Measurements from ENCODE around the gene SIRT4. TPM values are rescaled to one million over a fixed set of nuclear protein-coding genes. Genes with fewer than 3 reads are reported as not detected.
A peak's percentile ranks its signal among the peaks of the same experiment; 100 is the strongest.

SIRT4 gene
- total RNA-seq, 2 donors from 2014 or later = 0.99 to 6.2 TPM

DNA sequence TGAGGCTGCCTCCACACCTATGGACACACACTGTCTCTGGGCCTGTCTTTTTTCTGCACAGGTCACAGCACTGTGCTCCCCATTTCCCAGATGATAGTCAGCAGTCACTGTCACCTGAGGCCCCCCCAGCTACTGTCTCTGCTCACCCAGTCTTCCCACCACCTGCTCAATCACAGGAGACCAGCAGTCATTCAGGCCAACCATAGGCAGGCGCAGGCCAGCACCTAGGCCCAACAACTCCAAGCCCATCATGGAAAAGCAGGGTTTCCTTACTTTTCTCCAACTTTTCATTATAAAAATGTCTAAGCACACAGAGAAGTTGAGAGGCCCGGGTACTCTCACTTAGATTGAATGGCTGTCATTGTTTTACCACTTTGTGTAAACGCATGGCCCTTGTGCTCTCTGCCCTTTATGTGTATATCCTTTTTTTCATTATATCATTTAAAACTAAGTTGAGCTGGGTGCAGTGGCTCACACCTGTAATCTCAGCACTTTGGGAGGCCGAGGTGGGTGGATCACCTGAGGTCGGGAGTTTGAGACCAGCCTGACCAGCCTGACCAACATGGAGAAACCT lies 43.7 kb upstream of the SIRT4 start:
- Histone ChIP-seq H3K27me3 (no peaks in the 10 kb centered on the region), H3K9me3 (no peaks in the 10 kb centered on the region), H3K27ac (no peak overlapping the region), H3K4me3 (no peak overlapping the region), H3K36me3 (replicated peaks in 1 of 2; ENCODE audit: insufficient read depth in 1 of 2, low read depth in 2 of 2) (no peaks in the 10 kb centered on the region), H3K4me1 (peaks cover 76% of the 10 kb centered on the region)
- 85 to 92% methylated on average over 5 of the region's 5 CpGs for WGBS, 2 donors
- DNase-seq = no peak
- no peak for ATAC-seq
- no peak for TF ChIP-seq CTCF (IDR thresholded peaks at IDR 0.05)
- no peak for TF ChIP-seq POLR2A (IDR thresholded peaks at IDR 0.05)
- intact Hi-C loops (cut with DNase I) = no loop called here

GRCh38 chr12:120259418-120260202 lies 42.5 kb upstream of the SIRT4 start:
- Histone ChIP-seq H3K36me3 (replicated peaks in 1 of 2; ENCODE audit: insufficient read depth in 1 of 2, low read depth in 2 of 2) (no peaks in the 10 kb centered on the region), H3K9me3 (no peaks in the 10 kb centered on the region), H3K27me3 (no peaks in the 10 kb centered on the region), H3K27ac (peak overlapping the region in 2 of 4 donors; percentile 1 to 18), H3K4me3 (no peak overlapping the region), H3K4me1 (peaks cover 80% of the 10 kb centered on the region)
- no peak for TF ChIP-seq CTCF (IDR thresholded peaks at IDR 0.05)
- no peak for TF ChIP-seq POLR2A (IDR thresholded peaks at IDR 0.05)
- intact Hi-C loops (cut with DNase I) = no loop called here
- ATAC-seq = no peak
- 71 to 72% methylated on average over 7 to 8 of the region's 8 CpGs for WGBS, 2 donors
- DNase-seq = no peak

- 82 to 94% methylated on average over 5 of the region's 5 CpGs for WGBS, 2 donors
- no peak for DNase-seq
- TF ChIP-seq CTCF (IDR thresholded peaks at IDR 0.05) (no peak), POLR2A (IDR thresholded peaks at IDR 0.05) (no peak)
- H3K4me1 ChIP-seq = peaks cover 77% of the 10 kb centered on the region
- H3K36me3 ChIP-seq (replicated peaks in 1 of 2; ENCODE audit: insufficient read depth in 1 of 2, low read depth in 2 of 2) = no peaks in the 10 kb centered on the region
- intact Hi-C loops (cut with DNase I) = no loop called here
- H3K4me3 ChIP-seq = no peak overlapping the region
- no peak for ATAC-seq
- no peak overlapping the region for H3K27ac ChIP-seq
- no peaks in the 10 kb centered on the region for H3K9me3 ChIP-seq
- H3K27me3 ChIP-seq = no peaks in the 10 kb centered on the region
These were observed 41.5 kb upstream of the SIRT4 start for GRCh38 chr12:120260607-120261006.

GRCh38 chr12:120261951-120262851 lies 39.9 kb upstream of the SIRT4 start:
- Histone ChIP-seq H3K27me3 (no peaks in the 10 kb centered on the region), H3K4me3 (no peak overlapping the region), H3K36me3 (replicated peaks in 1 of 2; ENCODE audit: insufficient read depth in 1 of 2, low read depth in 2 of 2) (no peaks in the 10 kb centered on the region), H3K9me3 (no peaks in the 10 kb centered on the region), H3K4me1 (peaks cover 63% of the 10 kb centered on the region), H3K27ac (peak overlapping the region in 3 of 4 donors; percentile 71 to 88 (median 84))
- TF ChIP-seq POLR2A (IDR thresholded peaks at IDR 0.05) (no peak), CTCF (IDR thresholded peaks at IDR 0.05) (no peak)
- ATAC-seq = no peak
- WGBS, 2 donors = 67 to 69% methylated on average over 7 to 10 of the region's 10 CpGs
- intact Hi-C loops (cut with DNase I) = no loop called here
- peak in 1 of 4 donors; percentile 24 for DNase-seq

Data from body of pancreas (tissue), 4 donors.